Measurements from ENCODE around the gene IL16. TPM values are rescaled to one million over a fixed set of nuclear protein-coding genes. Genes with fewer than 3 reads are reported as not detected.

The IL16 gene
- total RNA-seq, 6 experiments from 2014 or later: 2.0 to 6.8 (median 3.2) TPM

- no peak for ATAC-seq
- no peak overlapping the region for H3K27ac ChIP-seq
- WGBS (ENCODE audit: insufficient coverage, low coverage, low lambda C conversion rate, missing lambda C conversion rate): 80% methylated on average over 3 of the region's 5 CpGs
- peaks cover 0 to 71% (median 28%) of the 10 kb centered on the region in 4 donors for H3K36me3 ChIP-seq
- H3K4me3 ChIP-seq: no peak overlapping the region
- H3K4me1 ChIP-seq: peaks cover 0 to 24% (median 8%) of the 10 kb centered on the region in 4 donors
- no peak for DNase-seq
- no peak for TF ChIP-seq POLR2A (IDR thresholded peaks at IDR 0.05)
- TF ChIP-seq, protein P1, sequence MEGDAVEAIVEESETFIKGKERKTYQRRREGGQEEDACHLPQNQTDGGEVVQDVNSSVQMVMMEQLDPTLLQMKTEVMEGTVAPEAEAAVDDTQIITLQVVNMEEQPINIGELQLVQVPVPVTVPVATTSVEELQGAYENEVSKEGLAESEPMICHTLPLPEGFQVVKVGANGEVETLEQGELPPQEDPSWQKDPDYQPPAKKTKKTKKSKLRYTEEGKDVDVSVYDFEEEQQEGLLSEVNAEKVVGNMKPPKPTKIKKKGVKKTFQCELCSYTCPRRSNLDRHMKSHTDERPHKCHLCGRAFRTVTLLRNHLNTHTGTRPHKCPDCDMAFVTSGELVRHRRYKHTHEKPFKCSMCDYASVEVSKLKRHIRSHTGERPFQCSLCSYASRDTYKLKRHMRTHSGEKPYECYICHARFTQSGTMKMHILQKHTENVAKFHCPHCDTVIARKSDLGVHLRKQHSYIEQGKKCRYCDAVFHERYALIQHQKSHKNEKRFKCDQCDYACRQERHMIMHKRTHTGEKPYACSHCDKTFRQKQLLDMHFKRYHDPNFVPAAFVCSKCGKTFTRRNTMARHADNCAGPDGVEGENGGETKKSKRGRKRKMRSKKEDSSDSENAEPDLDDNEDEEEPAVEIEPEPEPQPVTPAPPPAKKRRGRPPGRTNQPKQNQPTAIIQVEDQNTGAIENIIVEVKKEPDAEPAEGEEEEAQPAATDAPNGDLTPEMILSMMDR (IDR thresholded peaks at IDR 0.05): no peak
- no peaks in the 10 kb centered on the region for H3K9me3 ChIP-seq
- intact Hi-C loops (cut with DNase I): no loop called here
- no peaks in the 10 kb centered on the region for H3K27me3 ChIP-seq
Observed at GRCh38 chr15:81314378-81314777, 117.7 kb downstream of the IL16 start.

GRCh38 chr15:81315452-81316175 is 118.9 kb downstream of the IL16 start:
- H3K9me3 ChIP-seq: no peaks in the 10 kb centered on the region
- H3K4me3 ChIP-seq: no peak overlapping the region
- H3K36me3 ChIP-seq: peaks cover 0 to 84% (median 33%) of the 10 kb centered on the region in 4 donors
- intact Hi-C loops (cut with DNase I): no loop called here
- H3K4me1 ChIP-seq: peaks cover 0 to 24% (median 8%) of the 10 kb centered on the region in 4 donors
- DNase-seq (no peak), ATAC-seq (no peak)
- H3K27ac ChIP-seq: no peak overlapping the region
- 85% methylated on average over 7 of the region's 14 CpGs for WGBS (ENCODE audit: insufficient coverage, low coverage, low lambda C conversion rate, missing lambda C conversion rate)
- TF ChIP-seq, protein P1 (IDR thresholded peaks at IDR 0.05): no peak
- TF ChIP-seq POLR2A (IDR thresholded peaks at IDR 0.05): no peak
- H3K27me3 ChIP-seq: no peaks in the 10 kb centered on the region

GRCh38 chr15:81316267-81316666 is 119.6 kb downstream of the IL16 start:
- 89% methylated on average over 3 of the region's 3 CpGs for WGBS (ENCODE audit: insufficient coverage, low coverage, low lambda C conversion rate, missing lambda C conversion rate)
- Histone ChIP-seq H3K4me1 (peaks cover 0 to 24% (median 8%) of the 10 kb centered on the region in 4 donors), H3K36me3 (peaks cover 0 to 90% (median 36%) of the 10 kb centered on the region in 4 donors), H3K4me3 (no peak overlapping the region), H3K27me3 (no peaks in the 10 kb centered on the region), H3K9me3 (no peaks in the 10 kb centered on the region), H3K27ac (no peak overlapping the region)
- ATAC-seq (no peak), DNase-seq (no peak)
- intact Hi-C loops (cut with DNase I): no loop called here
- TF ChIP-seq POLR2A (IDR thresholded peaks at IDR 0.05): no peak
- TF ChIP-seq, protein P1 (IDR thresholded peaks at IDR 0.05): no peak

- intact Hi-C loops (cut with DNase I): no loop called here
- no peak for TF ChIP-seq POLR2A (IDR thresholded peaks at IDR 0.05)
- TF ChIP-seq, protein P1 (IDR thresholded peaks at IDR 0.05): no peak
- ATAC-seq (peak; percentile 28 to 72 (median 60)), DNase-seq (no peak)
- Histone ChIP-seq H3K4me1 (peaks cover 0 to 30% (median 14%) of the 10 kb centered on the region in 4 donors), H3K27ac (peak overlapping the region in 2 of 3 donors; percentile 21 to 24), H3K4me3 (no peak overlapping the region), H3K27me3 (no peaks in the 10 kb centered on the region), H3K36me3 (peaks cover 0 to 88% (median 30%) of the 10 kb centered on the region in 4 donors), H3K9me3 (no peaks in the 10 kb centered on the region)
- 27% methylated on average over 3 of the region's 6 CpGs for WGBS (ENCODE audit: insufficient coverage, low coverage, low lambda C conversion rate, missing lambda C conversion rate)
Observed at GRCh38 chr15:81317642-81318017, 121.0 kb downstream of the IL16 start.
